ENCODE results near the gene HIGD2A. TPM values are rescaled to one million over a fixed set of nuclear protein-coding genes. Genes with fewer than 3 reads are reported as not detected.
"Not testable (repeated sequence)": the region's sequence is repeated elsewhere in the genome, so short reads cannot be mapped to it uniquely, and the experiment has no call there.

Gene HIGD2A
- total RNA-seq, 1 donor from 2014 or later, result 102 TPM

GRCh38 chr5:176406436-176407052 is 18.0 kb downstream of the HIGD2A start:
- no peak for TF ChIP-seq CTCF (IDR thresholded peaks at IDR 0.05)
- Histone ChIP-seq H3K27ac (no peak overlapping the region), H3K9me3 (no peaks in the 10 kb centered on the region), H3K27me3 (ENCODE audit: low read depth) (no peaks in the 10 kb centered on the region), H3K4me1 (peaks cover 7% of the 10 kb centered on the region), H3K4me3 (no peak overlapping the region), H3K36me3 (peaks cover 60% of the 10 kb centered on the region)
- ATAC-seq (no peak), DNase-seq (no peak)
- intact Hi-C loops (cut with DNase I), result no loop called here

- no peaks in the 10 kb centered on the region for H3K27me3 ChIP-seq (ENCODE audit: low read depth)
- no peak overlapping the region for H3K4me3 ChIP-seq
- H3K9me3 ChIP-seq, result no peaks in the 10 kb centered on the region
- H3K4me1 ChIP-seq, result peaks cover 15% of the 10 kb centered on the region
- intact Hi-C loops (cut with DNase I), result no loop called here
- DNase-seq (no peak), ATAC-seq (no peak)
- no peak overlapping the region for H3K27ac ChIP-seq
- TF ChIP-seq CTCF (IDR thresholded peaks at IDR 0.05), result no peak
- H3K36me3 ChIP-seq, result peaks cover 60% of the 10 kb centered on the region
Observed at GRCh38 chr5:176407456-176408251, 19.1 kb downstream of the HIGD2A start.

- ATAC-seq; H3K4me3 ChIP-seq; H3K9me3 ChIP-seq; H3K27me3 ChIP-seq (ENCODE audit: low read depth); H3K27ac ChIP-seq; intact Hi-C loops (cut with DNase I); DNase-seq: not testable (repeated sequence)
- peaks cover 60% of the 10 kb centered on the region for H3K36me3 ChIP-seq
- H3K4me1 ChIP-seq, result peaks cover 21% of the 10 kb centered on the region
Observed at GRCh38 chr5:176408252-176408573, 19.7 kb downstream of the HIGD2A start.

- Histone ChIP-seq H3K27ac (no peak overlapping the region), H3K27me3 (ENCODE audit: low read depth) (no peaks in the 10 kb centered on the region), H3K36me3 (peaks cover 60% of the 10 kb centered on the region), H3K9me3 (no peaks in the 10 kb centered on the region), H3K4me1 (peaks cover 25% of the 10 kb centered on the region), H3K4me3 (no peak overlapping the region)
- intact Hi-C loops (cut with DNase I), result no loop called here
- TF ChIP-seq CTCF (IDR thresholded peaks at IDR 0.05), result no peak
- ATAC-seq (no peak), DNase-seq (no peak)
Observed at GRCh38 chr5:176408590-176408989, 20.0 kb downstream of the HIGD2A start.

GRCh38 chr5:176409765-176410164 is 21.2 kb downstream of the HIGD2A start:
- Histone ChIP-seq H3K27ac (no peak overlapping the region), H3K4me3 (no peak overlapping the region), H3K9me3 (no peaks in the 10 kb centered on the region), H3K27me3 (ENCODE audit: low read depth) (no peaks in the 10 kb centered on the region), H3K36me3 (peaks cover 55% of the 10 kb centered on the region), H3K4me1 (peaks cover 37% of the 10 kb centered on the region)
- DNase-seq (no peak), ATAC-seq (no peak)
- intact Hi-C loops (cut with DNase I), result no loop called here
- TF ChIP-seq CTCF (IDR thresholded peaks at IDR 0.05), result no peak

GRCh38 chr5:176410486-176411180 is 22.1 kb downstream of the HIGD2A start:
- no peak for ATAC-seq
- Histone ChIP-seq H3K9me3 (no peaks in the 10 kb centered on the region), H3K4me3 (no peak overlapping the region), H3K4me1 (peaks cover 45% of the 10 kb centered on the region), H3K36me3 (peaks cover 50% of the 10 kb centered on the region), H3K27me3 (ENCODE audit: low read depth) (no peaks in the 10 kb centered on the region), H3K27ac (no peak overlapping the region)
- no peak for TF ChIP-seq CTCF (IDR thresholded peaks at IDR 0.05)
- intact Hi-C loops (cut with DNase I), result no loop called here
- no peak for DNase-seq
